Gastroesophageal sphincter (tissue), 4 donors: ENCODE measurements around the gene IRX3. TPM values are rescaled to one million over a fixed set of nuclear protein-coding genes. Genes with fewer than 3 reads are reported as not detected.

Source experiments
- ATAC-seq: fragments of 150-250 bp; one replicate; pipeline ENCODE4 v1.9.1; 2016; ENCODE audit warnings: mild to moderate bottlenecking, moderate library complexity
- H3K27ac ChIP-seq, 4 donors: fragments of 200-600 bp; sonication (generic) in 3 of 4; 1 replicate in 3 of 4; 2 replicates in 1 of 4; pipeline ENCODE4 v1.5.1; 2016 to 2019
- H3K27me3 ChIP-seq: fragments of 200-600 bp; sonication (generic); one replicate; pipeline ENCODE4 v1.5.1; 2019
- H3K36me3 ChIP-seq, 2 donors: fragments of 200-600 bp; sonication (generic); one replicate each; pipeline ENCODE4 v1.5.1; 2019; ENCODE audit warnings: control low read depth in 1 of 2
- H3K4me1 ChIP-seq, 3 donors: fragments of 200-600 bp; sonication (generic); 1 replicate in 2 of 3; 2 replicates in 1 of 3; pipeline ENCODE4 v1.5.1; 2016 to 2019; ENCODE audit warnings: control low read depth in 2 of 3
- H3K4me3 ChIP-seq, 2 donors: fragments of 200-600 bp; sonication (generic); one replicate each; pipeline ENCODE4 v1.5.1; 2019; ENCODE audit warnings: mild to moderate bottlenecking in 1 of 2, moderate library complexity in 1 of 2
- H3K9me3 ChIP-seq, 3 donors: fragments of 200-600 bp; sonication (generic); one replicate each; pipeline ENCODE4 v1.5.1; 2017 to 2019; ENCODE audit warnings: control low read depth in 2 of 3
- EP300 ChIP-seq: sonication (generic); formaldehyde crosslinking; IDR thresholded peaks from one replicate; pipeline ENCODE4 v1.6.1; 2017; ENCODE audit warnings: antibody characterized with exemption, mild to moderate bottlenecking
- POLR2A ChIP-seq, 2 donors: fragments of 450-650 bp; IDR thresholded peaks; one replicate each; pipeline ENCODE4 v1.6.1; 2017; ENCODE audit warnings: antibody characterized with exemption in 2 of 2, mild to moderate bottlenecking in 2 of 2, moderate library complexity in 1 of 2
- POLR2AphosphoS5 ChIP-seq: sonication (generic); formaldehyde crosslinking; IDR thresholded peaks from one replicate; pipeline ENCODE4 v1.6.1; 2017; ENCODE audit warnings: antibody characterized with exemption
- WGBS, 2 donors: methylation state at CpG; one replicate each; pipeline ENCODE4 v1.1.5; 2018; ENCODE audit warnings: low coverage in 1 of 2; 5-methylcytosine and 5-hydroxymethylcytosine counted together
- total RNA-seq, 4 donors: library from RNA; depleted of rRNA; stranded (reverse); fragments of >200 nt; gene quantifications; one replicate each; pipeline ENCODE4 v1.1.0, GENCODE V29; 2016
- TF ChIP-seq, protein P1 (sequence below), 4 experiments: fragments of 200-600 bp in 2 of 4; fragments of 450-650 bp in 2 of 4; sonication (generic) in 1 of 4; IDR thresholded peaks; one replicate each; pipeline ENCODE4 v1.5.1; 2017 to 2019; ENCODE audit warnings: antibody characterized with exemption in 4 of 4, mild to moderate bottlenecking in 2 of 4, moderate library complexity in 2 of 4

Gene IRX3
- total RNA-seq, 4 donors from 2014 or later, result 0.77 to 3.2 (median 0.94) TPM; not detected in 1

DNA sequence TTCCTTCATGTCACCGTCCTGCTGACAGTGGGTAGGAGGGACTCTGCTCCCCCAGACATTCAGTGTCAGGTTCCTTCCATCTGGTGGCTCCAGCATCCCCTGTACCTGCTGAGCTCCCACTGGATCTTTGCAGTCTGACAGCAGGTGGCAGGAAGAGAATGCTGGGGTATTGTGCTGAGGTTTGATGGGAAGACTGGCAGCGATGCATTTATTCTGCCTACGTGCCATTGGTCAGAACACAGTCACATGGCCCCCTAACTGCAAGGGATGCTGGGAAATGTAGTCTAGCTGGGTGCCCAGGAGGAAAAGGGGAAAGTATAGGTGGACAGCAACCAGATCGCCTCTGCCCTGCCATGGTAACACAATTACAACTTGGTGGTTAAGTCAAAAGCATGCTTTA, 44.4 kb downstream of the IRX3 start:
- Histone ChIP-seq H3K27me3 (peaks cover 15% of the 10 kb centered on the region), H3K36me3 (no peaks in the 10 kb centered on the region), H3K27ac (no peak overlapping the region), H3K9me3 (no peaks in the 10 kb centered on the region), H3K4me1 (peaks cover 0 to 7% (median 0%) of the 10 kb centered on the region in 3 donors), H3K4me3 (no peak overlapping the region)
- TF ChIP-seq POLR2AphosphoS5 (no peak), EP300 (no peak), POLR2A (IDR thresholded peaks at IDR 0.05) (no peak)
- TF ChIP-seq, protein P1, sequence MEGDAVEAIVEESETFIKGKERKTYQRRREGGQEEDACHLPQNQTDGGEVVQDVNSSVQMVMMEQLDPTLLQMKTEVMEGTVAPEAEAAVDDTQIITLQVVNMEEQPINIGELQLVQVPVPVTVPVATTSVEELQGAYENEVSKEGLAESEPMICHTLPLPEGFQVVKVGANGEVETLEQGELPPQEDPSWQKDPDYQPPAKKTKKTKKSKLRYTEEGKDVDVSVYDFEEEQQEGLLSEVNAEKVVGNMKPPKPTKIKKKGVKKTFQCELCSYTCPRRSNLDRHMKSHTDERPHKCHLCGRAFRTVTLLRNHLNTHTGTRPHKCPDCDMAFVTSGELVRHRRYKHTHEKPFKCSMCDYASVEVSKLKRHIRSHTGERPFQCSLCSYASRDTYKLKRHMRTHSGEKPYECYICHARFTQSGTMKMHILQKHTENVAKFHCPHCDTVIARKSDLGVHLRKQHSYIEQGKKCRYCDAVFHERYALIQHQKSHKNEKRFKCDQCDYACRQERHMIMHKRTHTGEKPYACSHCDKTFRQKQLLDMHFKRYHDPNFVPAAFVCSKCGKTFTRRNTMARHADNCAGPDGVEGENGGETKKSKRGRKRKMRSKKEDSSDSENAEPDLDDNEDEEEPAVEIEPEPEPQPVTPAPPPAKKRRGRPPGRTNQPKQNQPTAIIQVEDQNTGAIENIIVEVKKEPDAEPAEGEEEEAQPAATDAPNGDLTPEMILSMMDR (IDR thresholded peaks at IDR 0.05), result no peak
- WGBS, 2 donors, result 81 to 100% methylated on average over 1 to 2 of the region's 4 CpGs
- no peak for ATAC-seq

DNA sequence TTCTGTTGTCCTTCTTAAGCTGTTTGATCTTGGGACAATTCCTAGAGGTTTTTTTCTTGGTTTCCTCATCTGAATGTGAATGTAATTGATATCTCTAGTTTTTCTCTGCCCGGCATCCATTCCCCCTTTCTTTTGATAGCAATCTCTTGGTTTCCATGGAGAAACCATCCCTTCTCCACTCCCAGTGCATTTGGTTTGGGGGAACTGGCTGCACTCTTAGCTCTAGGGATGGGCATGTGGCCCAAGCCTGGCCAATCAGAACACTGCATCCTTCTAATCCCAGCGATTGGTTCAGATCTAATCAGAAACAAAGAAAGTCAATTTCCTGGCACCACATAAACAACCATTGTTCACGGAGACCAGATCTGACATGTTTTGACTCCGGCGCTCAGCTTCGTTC, 45.1 kb downstream of the IRX3 start:
- WGBS, 2 donors, result 57 to 71% methylated on average over 6 of the region's 6 CpGs
- H3K9me3 ChIP-seq, result no peaks in the 10 kb centered on the region
- TF ChIP-seq, protein P1 (IDR thresholded peaks at IDR 0.05), result no peak
- no peak for TF ChIP-seq POLR2AphosphoS5
- no peak for TF ChIP-seq POLR2A (IDR thresholded peaks at IDR 0.05)
- TF ChIP-seq EP300, result no peak
- H3K4me3 ChIP-seq, result no peak overlapping the region
- peaks cover 15% of the 10 kb centered on the region for H3K27me3 ChIP-seq
- no peaks in the 10 kb centered on the region for H3K36me3 ChIP-seq
- no peak for ATAC-seq
- H3K27ac ChIP-seq, result no peak overlapping the region
- H3K4me1 ChIP-seq, result peaks cover 0 to 7% (median 0%) of the 10 kb centered on the region in 3 donors

DNA sequence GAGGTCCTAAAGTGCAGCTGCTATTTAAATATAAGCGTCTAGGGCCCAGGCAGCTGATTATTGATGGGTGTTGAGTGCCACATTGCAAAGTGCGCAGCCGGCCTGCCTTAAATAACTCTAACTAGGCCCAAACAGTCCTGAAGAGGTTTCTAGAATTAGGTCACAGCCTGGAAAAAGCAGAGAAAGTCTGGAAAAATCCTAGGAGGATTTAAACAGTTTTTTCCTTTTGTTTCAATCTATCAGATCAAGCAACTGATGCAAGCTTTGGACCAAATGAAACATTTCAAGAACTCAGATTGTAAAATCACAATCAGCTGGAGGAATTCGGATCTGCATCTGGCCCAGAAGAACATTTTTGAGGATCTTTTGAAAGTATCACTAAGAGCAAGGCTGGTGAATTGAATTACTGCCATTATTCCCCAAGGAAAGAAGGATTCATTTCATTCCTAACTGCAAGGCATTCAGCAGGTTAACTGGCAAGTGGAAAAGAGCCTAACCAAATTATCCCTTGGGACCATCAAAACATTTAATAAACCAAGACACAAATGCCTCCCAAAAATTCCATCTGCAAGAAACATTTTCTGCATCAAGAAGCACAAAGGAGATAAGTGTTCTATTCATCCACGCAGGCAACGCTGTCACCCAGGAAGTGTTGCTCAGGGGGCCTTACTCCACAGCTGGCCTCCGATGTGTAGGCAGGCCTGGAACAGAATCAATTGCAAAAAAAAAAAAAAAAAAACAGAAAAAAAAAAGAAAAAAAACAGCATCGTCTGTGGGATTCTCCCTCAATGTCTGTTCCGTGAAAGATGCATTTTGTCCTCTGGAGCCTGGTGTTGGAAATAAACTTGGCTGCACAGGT, 46.1 kb downstream of the IRX3 start:
- Histone ChIP-seq H3K4me3 (no peak overlapping the region), H3K9me3 (no peaks in the 10 kb centered on the region), H3K27ac (peak overlapping the region in 2 of 4 donors; percentile 23 to 54), H3K27me3 (peaks cover 15% of the 10 kb centered on the region), H3K4me1 (peaks cover 0 to 7% (median 0%) of the 10 kb centered on the region in 3 donors), H3K36me3 (no peaks in the 10 kb centered on the region)
- ATAC-seq, result no peak
- TF ChIP-seq, protein P1 (IDR thresholded peaks at IDR 0.05), result no peak
- TF ChIP-seq POLR2A (IDR thresholded peaks at IDR 0.05) (no peak), POLR2AphosphoS5 (no peak), EP300 (no peak)
- WGBS, 2 donors, result 50 to 55% methylated on average over 4 to 6 of the region's 9 CpGs

DNA sequence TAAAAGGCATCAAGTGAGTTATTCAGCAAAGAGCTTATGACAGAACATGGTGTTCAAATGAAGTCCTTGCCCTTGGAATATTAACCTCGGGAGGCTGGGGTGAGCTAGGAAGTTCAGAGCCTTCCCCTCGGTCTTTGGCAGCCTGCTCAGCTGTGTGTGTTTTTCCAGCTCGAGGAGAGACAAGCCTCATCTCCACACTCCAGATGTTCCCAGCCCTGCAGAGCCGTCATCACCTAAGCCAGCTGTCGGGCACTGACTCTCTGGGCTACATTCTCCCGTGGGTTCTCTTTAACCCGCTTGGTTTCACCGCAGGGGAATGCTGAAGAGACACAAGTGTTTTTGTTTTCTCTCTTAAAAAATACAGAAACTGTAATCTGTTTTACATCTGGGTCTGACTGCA, 47.1 kb downstream of the IRX3 start:
- peaks cover 0 to 7% (median 0%) of the 10 kb centered on the region in 3 donors for H3K4me1 ChIP-seq
- H3K9me3 ChIP-seq, result no peaks in the 10 kb centered on the region
- peak overlapping the region in 2 of 4 donors; percentile 23 to 54 for H3K27ac ChIP-seq
- WGBS, 2 donors, result 36 to 80% methylated on average over 1 to 5 of the region's 8 CpGs
- H3K4me3 ChIP-seq, result no peak overlapping the region
- peaks cover 10% of the 10 kb centered on the region for H3K27me3 ChIP-seq
- TF ChIP-seq POLR2AphosphoS5, result no peak
- no peak for TF ChIP-seq POLR2A (IDR thresholded peaks at IDR 0.05)
- no peak for TF ChIP-seq EP300
- TF ChIP-seq, protein P1 (IDR thresholded peaks at IDR 0.05), result no peak
- H3K36me3 ChIP-seq, result no peaks in the 10 kb centered on the region
- peak; percentile 31 for ATAC-seq

DNA sequence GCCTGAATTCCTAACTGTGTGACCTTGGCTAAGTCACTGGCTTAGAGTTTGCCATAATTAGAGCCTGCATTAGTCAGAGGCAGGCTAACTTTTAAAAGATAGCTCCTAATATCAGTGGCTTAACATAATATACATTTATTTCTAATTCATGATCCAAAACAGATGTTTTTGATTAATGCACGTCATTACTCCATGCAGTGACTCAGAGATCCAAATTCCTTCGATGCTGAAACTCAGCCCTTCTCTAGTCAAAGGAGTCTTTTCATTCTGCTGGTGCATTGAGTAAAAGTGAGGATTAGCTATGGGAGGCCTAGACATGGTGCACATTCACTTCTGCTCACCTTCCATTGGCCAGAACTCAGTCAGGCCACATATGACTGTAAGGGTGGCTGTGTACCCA, 49.8 kb downstream of the IRX3 start:
- ATAC-seq, result no peak

More for the DNA sequence above, 49.8 kb downstream of the IRX3 start:
- WGBS, 2 donors, result 57 to 67% methylated on average over 1 to 2 of the region's 2 CpGs
- Histone ChIP-seq H3K4me3 (no peak overlapping the region), H3K27ac (no peak overlapping the region), H3K4me1 (peaks cover 0 to 7% (median 0%) of the 10 kb centered on the region in 3 donors), H3K27me3 (peaks cover 12% of the 10 kb centered on the region), H3K9me3 (no peaks in the 10 kb centered on the region), H3K36me3 (no peaks in the 10 kb centered on the region)
- no peak for TF ChIP-seq EP300
- TF ChIP-seq, protein P1 (IDR thresholded peaks at IDR 0.05), result no peak
- no peak for TF ChIP-seq POLR2AphosphoS5
- no peak for TF ChIP-seq POLR2A (IDR thresholded peaks at IDR 0.05)
